Umbilical cord (tissue), 2 donors: ENCODE data around the gene ZNF98. TPM values are rescaled to one million over a fixed set of nuclear protein-coding genes. Genes with fewer than 3 reads are reported as not detected.

Source experiments
- DNase-seq: peaks from one replicate; pipeline ENCODE4 v3.0.0-alpha.2; 2015; ENCODE audit warnings: low spot score
- total RNA-seq: library from RNA; depleted of rRNA; stranded (reverse); fragments of >200 nt; gene quantifications from one replicate; pipeline ENCODE4 v1.2.3, GENCODE V29; 2014; ENCODE audit warnings: low replicate concordance; ENCODE audit not compliant: insufficient read depth

The ZNF98 gene
- total RNA-seq, result 12.3 TPM

DNA sequence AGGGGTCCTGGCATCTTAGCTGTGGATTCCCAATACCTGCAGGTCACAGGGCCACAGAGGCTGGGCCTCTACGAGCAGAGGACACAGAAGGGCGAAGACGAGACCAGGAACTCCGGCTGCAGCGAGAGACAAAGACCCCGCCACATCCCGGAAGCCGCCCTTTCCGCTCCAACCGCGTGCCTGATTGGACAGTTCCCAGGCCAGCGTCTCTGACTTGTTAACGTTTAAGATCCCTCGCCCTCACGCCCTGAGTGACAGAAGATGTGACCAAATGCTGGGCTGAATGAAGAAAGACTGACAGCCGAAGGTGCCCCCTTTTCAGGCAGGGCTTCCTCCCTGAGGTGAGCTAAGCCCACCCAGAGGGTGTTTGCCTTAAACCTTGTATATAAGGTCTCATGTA is at the start of gene ZNF98:
Gene ZNF98 (minus strand): TSS at position 136 of the 400 bp plus-strand sequence. CDS start 122 bp downstream, at position 14.
- peak; percentile 19 for DNase-seq

DNA sequence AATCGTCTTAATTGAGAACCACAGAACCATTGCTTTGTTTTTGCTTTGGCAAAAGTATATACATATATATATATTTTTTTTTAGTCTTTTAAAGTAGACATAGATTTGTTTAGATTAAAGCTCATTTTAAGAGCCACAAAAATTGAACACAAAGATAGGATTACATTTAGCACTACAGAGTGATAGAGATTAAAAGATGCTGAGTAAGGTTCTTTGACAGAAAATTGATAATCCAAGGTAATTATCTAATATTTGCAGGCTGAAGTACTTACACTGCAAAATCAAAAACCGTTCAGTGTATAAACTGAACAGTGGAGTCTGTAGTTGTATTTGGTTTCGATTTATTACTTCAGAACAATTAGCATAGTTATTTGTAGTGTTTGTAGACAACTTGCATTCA is 24.5 kb upstream of the ZNF98 start:
- no peak for DNase-seq

GRCh38 chr19:22438011-22438410 is 15.9 kb upstream of the ZNF98 start:
- DNase-seq, result no peak

DNA sequence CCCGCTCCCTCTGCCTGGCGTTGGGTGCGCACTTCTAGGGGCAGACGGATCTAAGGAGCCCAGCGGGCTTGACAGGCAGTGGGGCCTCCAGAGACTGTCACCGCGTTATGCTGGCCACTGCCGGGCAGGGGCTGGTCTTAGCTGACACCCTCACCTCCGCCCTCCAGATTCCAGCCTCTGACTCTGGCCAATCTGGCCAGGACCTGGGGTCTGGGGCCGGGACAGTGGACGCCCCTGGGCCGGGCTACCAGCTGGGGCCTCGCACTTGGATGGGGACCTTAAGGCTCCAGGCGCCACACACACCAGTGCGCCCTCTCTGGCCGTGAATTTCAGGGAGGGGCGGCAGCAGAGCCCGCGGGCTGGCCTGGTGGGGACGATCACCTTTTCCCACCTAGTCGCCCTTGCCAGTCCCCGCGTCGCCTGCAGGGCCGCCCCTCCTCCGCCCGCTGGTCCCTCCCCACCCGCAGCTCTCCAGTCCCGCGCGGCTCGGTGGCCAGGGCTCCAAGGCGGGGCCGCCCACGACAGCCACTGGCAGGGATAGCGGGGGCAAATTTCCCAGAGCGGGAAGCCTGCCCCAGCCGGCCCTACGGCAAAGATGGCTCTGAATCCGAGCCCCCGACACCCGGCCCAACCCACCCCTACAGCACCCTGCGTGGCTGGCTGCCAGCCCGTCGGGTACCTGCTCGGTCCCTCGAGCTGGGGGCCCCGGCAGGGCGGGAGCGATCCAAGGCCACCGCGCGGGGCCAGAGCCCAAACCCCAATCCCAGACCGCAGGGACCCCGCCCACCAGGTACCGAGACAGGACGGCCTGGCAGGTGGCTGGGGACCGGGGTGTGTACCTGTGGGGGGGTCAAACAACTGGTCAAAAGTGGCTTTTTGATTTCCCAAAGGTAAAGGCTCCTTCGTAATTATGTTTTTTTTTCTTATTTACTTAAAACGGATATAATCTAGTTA is 6.1 kb upstream of the ZNF98 start:
- no peak for DNase-seq

GRCh38 chr19:22427547-22427946 is 5.4 kb upstream of the ZNF98 start:
- DNase-seq, result no peak

- DNase-seq, result no peak
Observed at GRCh38 chr19:22426901-22427300, 4.8 kb upstream of the ZNF98 start.

DNA sequence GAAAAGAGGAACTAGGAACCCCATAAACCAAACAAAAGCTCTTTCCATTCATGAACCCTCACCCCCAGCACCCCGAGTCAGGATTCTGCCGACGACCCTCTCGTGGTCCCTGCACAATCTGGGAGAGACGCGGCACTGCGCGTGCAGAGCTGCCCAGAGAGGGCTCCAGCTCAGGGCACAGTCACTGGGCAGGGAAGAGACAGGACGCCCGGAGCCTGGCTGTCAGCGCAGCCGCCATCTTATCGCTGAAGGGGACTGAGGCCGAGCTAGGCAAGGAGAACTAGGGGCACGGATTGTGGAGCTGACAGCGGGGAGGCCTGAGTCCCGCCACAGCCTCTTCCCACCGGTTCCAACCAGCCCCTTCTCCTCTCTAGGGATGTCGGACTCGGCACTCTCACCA is 349 bp downstream of the ZNF98 start:
- DNase-seq, result no peak

GRCh38 chr19:22354665-22355064 is 67.5 kb downstream of the ZNF98 start:
- DNase-seq, result no peak

Other genes starting within 250 kb of the ZNF98 start
- 6.7 TPM for gene ZNF676, start 225.4 kb downstream of the ZNF98 start, total RNA-seq
- 10.6 TPM for gene ZNF729, start 135.9 kb downstream of the ZNF98 start, total RNA-seq
- 4.8 TPM for gene ZNF492, start 212.0 kb upstream of the ZNF98 start, total RNA-seq